RWPE1 (cell line): ENCODE results near the gene CLINT1.

ENCODE experiments used
- CTCF ChIA-PET: fragments of 350-600 bp; sonication (Branson Sonifier 250); formaldehyde crosslinking; extraction: SDS; loops from one replicate; lab custom pipeline; 2021; lab: Yijun Ruan, JAX
- POLR2A ChIA-PET: fragments of 400-600 bp; formaldehyde crosslinking; extraction: SDS; loops from one replicate; lab custom pipeline; 2020; ENCODE audit warnings: antibody characterized with exemption; ENCODE audit not compliant: low non-redundant PET; lab: Yijun Ruan, JAX
- DNase-seq: peaks from one replicate; pipeline ENCODE4 v3.0.0; 2012; ENCODE audit warnings: low spot score
- H3K27ac ChIP-seq: fragments of 450-650 bp; 2 replicates; pipeline ENCODE4 v1.5.1; 2017
- TF ChIP-seq, protein P1 (sequence below): fragments of 450-650 bp; conservative IDR thresholded peaks from 2 replicates; pipeline ENCODE4 v1.5.1; 2017; ENCODE audit warnings: low read depth, mild to moderate bottlenecking

The CLINT1 gene

GRCh38 chr5:157877821-157878220, 18.9 kb upstream of the CLINT1 start:
- H3K27ac ChIP-seq, result no peak overlapping the region
- ChIA-PET POLR2A (no interaction called here), CTCF (interaction anchor here (0.7 kb wide), 2 partner anchors 10 to 1229 kb away, joined by 3 to 6 read pairs; no protein-coding TSS in a partner anchor)
- DNase-seq, result no peak
- TF ChIP-seq, protein P1, sequence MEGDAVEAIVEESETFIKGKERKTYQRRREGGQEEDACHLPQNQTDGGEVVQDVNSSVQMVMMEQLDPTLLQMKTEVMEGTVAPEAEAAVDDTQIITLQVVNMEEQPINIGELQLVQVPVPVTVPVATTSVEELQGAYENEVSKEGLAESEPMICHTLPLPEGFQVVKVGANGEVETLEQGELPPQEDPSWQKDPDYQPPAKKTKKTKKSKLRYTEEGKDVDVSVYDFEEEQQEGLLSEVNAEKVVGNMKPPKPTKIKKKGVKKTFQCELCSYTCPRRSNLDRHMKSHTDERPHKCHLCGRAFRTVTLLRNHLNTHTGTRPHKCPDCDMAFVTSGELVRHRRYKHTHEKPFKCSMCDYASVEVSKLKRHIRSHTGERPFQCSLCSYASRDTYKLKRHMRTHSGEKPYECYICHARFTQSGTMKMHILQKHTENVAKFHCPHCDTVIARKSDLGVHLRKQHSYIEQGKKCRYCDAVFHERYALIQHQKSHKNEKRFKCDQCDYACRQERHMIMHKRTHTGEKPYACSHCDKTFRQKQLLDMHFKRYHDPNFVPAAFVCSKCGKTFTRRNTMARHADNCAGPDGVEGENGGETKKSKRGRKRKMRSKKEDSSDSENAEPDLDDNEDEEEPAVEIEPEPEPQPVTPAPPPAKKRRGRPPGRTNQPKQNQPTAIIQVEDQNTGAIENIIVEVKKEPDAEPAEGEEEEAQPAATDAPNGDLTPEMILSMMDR, result no peak

DNA sequence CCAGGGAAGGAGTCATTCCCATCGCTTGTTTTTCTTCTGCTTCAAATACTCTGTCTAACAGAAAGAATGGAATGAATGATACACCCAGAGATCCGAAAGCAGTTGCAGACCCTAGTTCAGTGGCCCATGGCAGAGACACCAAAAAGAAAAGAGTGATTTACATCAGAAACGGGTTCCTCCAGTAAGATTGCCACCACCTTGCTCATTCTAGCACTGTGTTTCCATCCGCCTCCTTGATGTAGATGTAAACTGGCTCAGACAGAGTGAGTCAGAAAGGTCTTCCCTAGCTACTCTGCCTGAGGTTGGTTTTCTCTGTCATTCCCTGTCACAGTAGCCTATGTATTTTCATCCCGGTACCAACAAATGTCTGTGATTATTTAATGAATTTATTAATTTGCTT, 15.9 kb upstream of the CLINT1 start:
- TF ChIP-seq, protein P1, result no peak
- ChIA-PET POLR2A (no interaction called here), CTCF (interaction anchor here (0.7 kb wide), 1 partner anchor 60 kb away, joined by 3 read pairs; no protein-coding TSS in a partner anchor)
- no peak overlapping the region for H3K27ac ChIP-seq
- DNase-seq, result no peak

GRCh38 chr5:157870837-157871834, 12.2 kb upstream of the CLINT1 start:
- H3K27ac ChIP-seq, result no peak overlapping the region
- CTCF ChIA-PET, result interaction anchor here (0.6 to 0.7 kb wide), 2 partner anchors 10 to 46 kb away, joined by 3 to 4 read pairs; no protein-coding TSS in a partner anchor
- TF ChIP-seq, protein P1, result no peak
- POLR2A ChIA-PET, result no interaction called here
- peak; percentile 90 for DNase-seq

GRCh38 chr5:157867751-157868387, 8.9 kb upstream of the CLINT1 start:
- ChIA-PET POLR2A (interaction anchor here (0.7 kb wide), 1 partner anchor 70 kb away, joined by 6 read pairs; no protein-coding TSS in a partner anchor), CTCF (interaction anchor here (0.5 to 2.3 kb wide), 2 partner anchors 9 to 13 kb away, joined by 3 to 4 read pairs; no protein-coding TSS in a partner anchor)
- H3K27ac ChIP-seq, result no peak overlapping the region
- no peak for DNase-seq
- TF ChIP-seq, protein P1, result no peak

- ChIA-PET CTCF (interaction anchor here (2.3 kb wide), 1 partner anchor 11 kb away, joined by 4 read pairs; no protein-coding TSS in a partner anchor), POLR2A (no interaction called here)
- no peak overlapping the region for H3K27ac ChIP-seq
Observed at GRCh38 chr5:157866536-157866935, 7.6 kb upstream of the CLINT1 start.

More at GRCh38 chr5:157866536-157866935, 7.6 kb upstream of the CLINT1 start:
- no peak for DNase-seq
- TF ChIP-seq, protein P1, result no peak
